Neural crest cell (in vitro differentiated cells): ENCODE data around the gene SNX30. TPM values are rescaled to one million over a fixed set of nuclear protein-coding genes. Genes with fewer than 3 reads are reported as not detected.

ENCODE experiments used
- DNase-seq: peaks from one replicate; pipeline ENCODE4 v3.0.0; 2021; ENCODE audit warnings: low read depth, mixed read lengths, low spot score
- H3K27ac Mint-ChIP-seq: one replicate; pipeline ENCODE4 v1.8.0; 2021; ENCODE audit warnings: mild to moderate bottlenecking, mixed read lengths; ENCODE audit not compliant: unreplicated experiment
- H3K27me3 Mint-ChIP-seq: 2 replicates; pipeline ENCODE4 v1.8.0; 2021; ENCODE audit warnings: low read depth, mild to moderate bottlenecking, mixed read lengths
- H3K36me3 Mint-ChIP-seq: 2 replicates; pipeline ENCODE4 v1.8.0; 2021; ENCODE audit warnings: low read depth, mild to moderate bottlenecking, mixed read lengths
- H3K4me1 Mint-ChIP-seq: 2 replicates; pipeline ENCODE4 v1.8.0; 2021; ENCODE audit warnings: mixed read lengths
- H3K4me3 Mint-ChIP-seq: one replicate; pipeline ENCODE4 v1.8.0; 2021; ENCODE audit warnings: mild to moderate bottlenecking, mixed read lengths
- H3K9me3 Mint-ChIP-seq: 2 replicates; pipeline ENCODE4 v1.8.0; 2021; ENCODE audit warnings: mixed read lengths
- CTCF ChIP-seq: fragments of 200-600 bp; sonication (generic); conservative IDR thresholded peaks from 2 replicates; pipeline ENCODE4 v1.5.0; 2021; ENCODE audit warnings: antibody characterized with exemption, mild to moderate bottlenecking
- total RNA-seq: library from RNA; stranded (reverse); gene quantifications from 2 replicates; pipeline ENCODE4 v1.2.1, GENCODE V29; 2021

The SNX30 gene
- total RNA-seq, 1 donor from 2014 or later: 14.5 TPM

- H3K27ac Mint-ChIP-seq: no peak overlapping the region
- H3K36me3 Mint-ChIP-seq: no peaks in the 10 kb centered on the region
- no peak overlapping the region for H3K4me3 Mint-ChIP-seq
- H3K27me3 Mint-ChIP-seq: no peaks in the 10 kb centered on the region
- no peak for TF ChIP-seq CTCF
- H3K9me3 Mint-ChIP-seq: no peaks in the 10 kb centered on the region
- H3K4me1 Mint-ChIP-seq: peaks cover 19% of the 10 kb centered on the region
- peak; percentile 11 for DNase-seq
Observed at GRCh38 chr9:112784020-112784785, 33.6 kb downstream of the SNX30 start.

- Mint-ChIP-seq H3K9me3 (no peaks in the 10 kb centered on the region), H3K27me3 (no peaks in the 10 kb centered on the region), H3K36me3 (no peaks in the 10 kb centered on the region), H3K4me1 (peaks cover 15% of the 10 kb centered on the region), H3K4me3 (no peak overlapping the region), H3K27ac (no peak overlapping the region)
- TF ChIP-seq CTCF: no peak
- no peak for DNase-seq
Observed at GRCh38 chr9:112785986-112786385, 35.4 kb downstream of the SNX30 start.

- Mint-ChIP-seq H3K4me1 (peaks cover 14% of the 10 kb centered on the region), H3K27ac (no peak overlapping the region)
Observed at GRCh38 chr9:112786829-112787520, 36.4 kb downstream of the SNX30 start.

GRCh38 chr9:112787978-112788377 is 37.4 kb downstream of the SNX30 start:
- DNase-seq: no peak
- peaks cover 8% of the 10 kb centered on the region for H3K4me1 Mint-ChIP-seq
- no peak for TF ChIP-seq CTCF
- no peaks in the 10 kb centered on the region for H3K36me3 Mint-ChIP-seq
- no peak overlapping the region for H3K4me3 Mint-ChIP-seq
- H3K27me3 Mint-ChIP-seq: no peaks in the 10 kb centered on the region
- H3K27ac Mint-ChIP-seq: no peak overlapping the region
- no peaks in the 10 kb centered on the region for H3K9me3 Mint-ChIP-seq

More at GRCh38 chr9:112786829-112787520, 36.4 kb downstream of the SNX30 start:
- Mint-ChIP-seq H3K9me3 (no peaks in the 10 kb centered on the region), H3K4me3 (no peak overlapping the region), H3K27me3 (no peaks in the 10 kb centered on the region), H3K36me3 (no peaks in the 10 kb centered on the region)
- no peak for DNase-seq
- TF ChIP-seq CTCF: no peak

- H3K9me3 Mint-ChIP-seq: no peaks in the 10 kb centered on the region
- peaks cover 4% of the 10 kb centered on the region for H3K4me1 Mint-ChIP-seq
- no peak for DNase-seq
- no peaks in the 10 kb centered on the region for H3K27me3 Mint-ChIP-seq
- H3K36me3 Mint-ChIP-seq: no peaks in the 10 kb centered on the region
- no peak overlapping the region for H3K27ac Mint-ChIP-seq
- no peak overlapping the region for H3K4me3 Mint-ChIP-seq
- TF ChIP-seq CTCF: no peak
Observed at GRCh38 chr9:112789473-112789872, 38.9 kb downstream of the SNX30 start.
